ENCODE data around the gene LGR4. TPM values are rescaled to one million over a fixed set of nuclear protein-coding genes. Genes with fewer than 3 reads are reported as not detected.

Gene LGR4
- total RNA-seq, 2 experiments from 2014 or later = 0.22 to 0.67 TPM

DNA sequence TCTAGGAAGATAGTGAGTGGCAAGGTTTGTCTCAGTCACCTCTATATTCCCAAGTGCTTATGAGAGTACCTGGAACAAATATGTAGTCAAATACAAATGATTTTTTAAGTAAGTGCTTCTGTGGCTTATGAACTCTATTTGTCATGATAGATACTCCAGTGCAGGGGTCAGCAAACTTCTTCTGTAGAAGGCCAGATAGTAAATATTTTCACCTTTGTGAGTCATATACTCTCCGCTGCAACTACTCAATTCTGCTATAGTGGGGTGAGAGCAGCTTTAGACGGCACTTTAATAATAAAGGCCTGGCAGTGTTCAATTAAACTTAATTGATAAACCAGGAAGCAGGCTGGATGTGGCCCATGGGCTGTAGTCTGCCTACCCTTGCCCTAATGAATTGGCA, 97.2 kb downstream of the LGR4 start:
- no peaks in the 10 kb centered on the region for H3K9me3 Mint-ChIP-seq
- no peaks in the 10 kb centered on the region for H3K4me1 Mint-ChIP-seq (ENCODE audit: low read depth)
- ChIA-PET CTCF (no interaction called here), POLR2A (no interaction called here)
- H3K27me3 Mint-ChIP-seq = no peaks in the 10 kb centered on the region
- no peak for DNase-seq
- H3K4me3 Mint-ChIP-seq = no peak overlapping the region
- intact Hi-C loops (cut with micrococcal nuclease) = no loop called here
- no peak overlapping the region for H3K27ac Mint-ChIP-seq
- H3K36me3 Mint-ChIP-seq = no peaks in the 10 kb centered on the region

DNA sequence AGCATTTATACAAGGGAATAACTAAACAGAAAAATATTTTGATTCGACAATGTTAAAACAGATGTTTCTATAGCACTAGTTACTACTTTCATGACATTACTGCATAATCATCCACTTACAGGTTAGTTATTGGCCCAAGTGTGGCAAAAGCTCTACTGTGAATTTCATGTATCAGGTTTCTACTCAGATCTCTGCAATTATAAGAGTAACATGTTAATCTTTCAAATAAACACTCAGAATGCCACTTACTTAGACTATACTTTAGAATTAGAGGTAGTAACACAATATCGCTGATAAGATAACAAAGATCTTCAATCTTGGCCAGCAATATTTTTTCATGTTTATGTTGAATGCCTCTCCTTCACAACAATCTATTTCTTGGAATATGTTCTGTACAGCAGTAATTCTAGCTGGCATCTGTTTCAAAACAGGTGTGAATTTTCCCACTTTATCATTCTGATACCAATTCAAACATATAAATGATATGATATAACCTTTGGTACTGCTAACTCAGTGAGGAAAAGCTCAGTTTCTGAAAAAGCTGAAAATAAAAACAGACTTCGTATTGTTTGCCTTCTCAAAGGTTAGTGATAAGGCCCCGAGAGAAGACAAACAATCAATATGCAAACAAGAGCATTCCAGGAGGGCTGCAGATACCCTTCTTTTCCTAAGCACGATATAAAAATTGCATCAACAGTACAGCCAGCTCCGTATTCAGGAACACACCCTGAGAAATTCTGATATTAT, 98.6 kb downstream of the LGR4 start:
- H3K27ac Mint-ChIP-seq = no peak overlapping the region
- no peaks in the 10 kb centered on the region for H3K9me3 Mint-ChIP-seq
- POLR2A ChIA-PET = no interaction called here
- H3K27me3 Mint-ChIP-seq = no peaks in the 10 kb centered on the region
- CTCF ChIA-PET = interaction anchor here (1.1 kb wide), 1 partner anchor 170 kb away, joined by 3 read pairs; no protein-coding TSS in a partner anchor
- DNase-seq = no peak
- H3K36me3 Mint-ChIP-seq = no peaks in the 10 kb centered on the region
- intact Hi-C loops (cut with micrococcal nuclease) = no loop called here
- H3K4me3 Mint-ChIP-seq = no peak overlapping the region
- H3K4me1 Mint-ChIP-seq (ENCODE audit: low read depth) = no peaks in the 10 kb centered on the region

DNA sequence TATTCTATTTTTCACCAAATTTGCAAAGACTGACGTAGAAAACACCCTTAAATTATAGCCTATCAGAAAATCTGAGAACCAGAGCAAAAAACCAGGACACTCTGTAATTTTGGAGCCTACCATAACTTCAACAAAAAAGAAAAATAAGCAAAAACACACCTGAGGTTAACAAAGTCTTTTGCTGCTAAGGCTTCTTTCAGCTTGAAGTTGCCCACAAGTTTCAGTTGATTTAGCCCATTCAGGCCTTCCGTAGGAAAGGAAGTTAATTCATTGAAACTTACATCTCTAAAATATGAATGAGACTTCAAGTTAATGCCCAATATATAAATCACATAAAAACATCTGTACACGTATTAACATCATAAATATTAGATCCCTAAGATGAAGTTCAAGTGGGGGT, 99.2 kb downstream of the LGR4 start:
- H3K4me3 Mint-ChIP-seq = no peak overlapping the region
- POLR2A ChIA-PET = no interaction called here
- no peak overlapping the region for H3K27ac Mint-ChIP-seq
- CTCF ChIA-PET = interaction anchor here (1.1 kb wide), 1 partner anchor 169 kb away, joined by 3 read pairs; no protein-coding TSS in a partner anchor
- no peaks in the 10 kb centered on the region for H3K9me3 Mint-ChIP-seq
- DNase-seq = no peak
- H3K27me3 Mint-ChIP-seq = no peaks in the 10 kb centered on the region
- H3K4me1 Mint-ChIP-seq (ENCODE audit: low read depth) = no peaks in the 10 kb centered on the region
- H3K36me3 Mint-ChIP-seq = no peaks in the 10 kb centered on the region
- intact Hi-C loops (cut with micrococcal nuclease) = no loop called here

DNA sequence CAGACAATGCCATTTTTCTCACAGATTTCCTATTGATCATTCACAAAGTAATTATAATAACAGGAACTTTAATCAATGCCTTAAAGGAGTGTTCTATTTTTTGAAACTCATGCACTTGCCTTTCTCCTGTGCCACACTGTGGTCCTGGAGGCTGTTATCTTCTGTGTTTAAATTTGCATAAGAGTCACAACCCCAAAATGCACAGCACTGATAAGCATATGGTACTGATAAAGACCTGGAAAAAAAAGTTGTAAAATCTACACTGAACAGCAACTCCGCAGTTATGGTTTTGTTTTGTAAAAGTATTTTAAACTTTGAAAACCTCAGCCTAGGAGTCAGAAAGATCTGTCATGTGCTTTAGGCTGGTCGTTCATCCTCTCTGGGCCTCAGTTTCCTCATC, 100.4 kb downstream of the LGR4 start:
- CTCF ChIA-PET = no interaction called here

DNA sequence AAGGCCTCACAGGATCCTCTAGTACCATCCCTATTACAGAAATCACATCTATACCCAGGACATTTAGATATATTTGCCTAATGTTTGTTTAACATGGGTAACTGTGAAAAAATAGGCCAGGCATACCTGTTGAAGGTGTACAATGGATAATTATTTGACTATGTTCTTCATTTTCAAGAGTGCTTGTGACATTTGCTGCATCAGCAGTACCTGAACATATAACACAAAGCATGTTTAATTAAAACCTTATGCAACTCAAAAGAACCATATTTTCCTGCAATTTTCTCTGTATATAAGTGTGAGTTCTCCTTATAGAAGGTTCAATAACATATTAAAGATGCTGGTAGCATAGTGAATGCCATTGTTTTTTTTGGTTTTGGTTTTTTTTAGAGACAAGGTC, 101.1 kb downstream of the LGR4 start:
- no peak for DNase-seq
- no peak overlapping the region for H3K27ac Mint-ChIP-seq
- H3K27me3 Mint-ChIP-seq = no peaks in the 10 kb centered on the region
- no peaks in the 10 kb centered on the region for H3K4me1 Mint-ChIP-seq (ENCODE audit: low read depth)
- H3K9me3 Mint-ChIP-seq = no peaks in the 10 kb centered on the region
- intact Hi-C loops (cut with micrococcal nuclease) = no loop called here
- H3K36me3 Mint-ChIP-seq = no peaks in the 10 kb centered on the region
- ChIA-PET CTCF (no interaction called here), POLR2A (no interaction called here)
- H3K4me3 Mint-ChIP-seq = no peak overlapping the region

More for the DNA sequence above, 100.4 kb downstream of the LGR4 start:
- DNase-seq = no peak
- Mint-ChIP-seq H3K27me3 (no peaks in the 10 kb centered on the region), H3K4me3 (no peak overlapping the region), H3K36me3 (no peaks in the 10 kb centered on the region), H3K4me1 (ENCODE audit: low read depth) (no peaks in the 10 kb centered on the region), H3K9me3 (no peaks in the 10 kb centered on the region), H3K27ac (no peak overlapping the region)
- POLR2A ChIA-PET = no interaction called here
- intact Hi-C loops (cut with micrococcal nuclease) = no loop called here

DNA sequence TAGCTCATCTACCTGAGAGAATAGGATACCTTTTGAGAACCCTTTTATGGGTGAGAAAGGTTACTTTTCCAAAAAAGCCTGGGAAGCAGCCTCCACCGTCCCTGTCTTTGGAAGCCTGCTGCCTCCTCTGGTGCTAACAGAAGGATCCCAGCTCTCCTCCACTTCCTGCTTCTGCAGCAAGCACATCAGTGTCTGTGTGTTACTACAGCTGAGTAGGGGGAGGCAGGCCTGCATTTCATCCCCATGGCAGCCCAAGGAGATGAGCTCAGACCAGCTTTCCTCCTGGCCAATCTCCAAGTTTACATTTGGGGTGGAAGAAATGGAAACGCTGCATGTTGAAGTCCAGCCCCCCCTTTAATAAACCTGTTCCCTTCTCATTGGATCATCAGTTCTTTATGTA, 102.2 kb downstream of the LGR4 start:
- Mint-ChIP-seq H3K27me3 (no peaks in the 10 kb centered on the region), H3K36me3 (no peaks in the 10 kb centered on the region), H3K27ac (no peak overlapping the region), H3K4me1 (ENCODE audit: low read depth) (no peaks in the 10 kb centered on the region), H3K9me3 (no peaks in the 10 kb centered on the region), H3K4me3 (no peak overlapping the region)
- intact Hi-C loops (cut with micrococcal nuclease) = no loop called here
- CTCF ChIA-PET = interaction anchor here (0.7 kb wide), 1 partner anchor 11 kb away, joined by 3 read pairs; no protein-coding TSS in a partner anchor
- POLR2A ChIA-PET = no interaction called here
- no peak for DNase-seq

DNA sequence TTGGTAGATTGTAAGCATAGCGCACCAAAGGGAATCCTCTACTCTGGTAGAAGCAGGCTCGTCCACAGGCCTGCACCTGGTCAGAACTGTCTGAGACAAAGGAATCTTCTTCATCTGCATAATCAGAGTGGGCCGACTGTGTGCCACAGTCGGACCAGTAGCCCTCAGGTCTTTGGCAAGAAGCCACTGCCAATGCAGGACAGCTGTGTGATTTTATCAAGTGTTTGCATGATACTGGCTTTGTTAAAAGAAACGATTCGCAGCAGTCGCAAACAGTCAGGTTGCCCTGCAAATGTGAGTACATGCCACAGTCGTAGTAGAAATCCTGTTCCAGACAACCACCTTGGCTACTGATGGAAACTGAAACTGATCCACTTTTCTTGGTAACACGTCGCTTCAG, 104.7 kb downstream of the LGR4 start:
- Mint-ChIP-seq H3K27me3 (no peaks in the 10 kb centered on the region), H3K4me3 (no peak overlapping the region), H3K4me1 (ENCODE audit: low read depth) (peaks cover 7% of the 10 kb centered on the region), H3K27ac (no peak overlapping the region), H3K9me3 (no peaks in the 10 kb centered on the region), H3K36me3 (no peaks in the 10 kb centered on the region)
- DNase-seq = no peak
- ChIA-PET POLR2A (no interaction called here), CTCF (no interaction called here)
- intact Hi-C loops (cut with micrococcal nuclease) = loop anchor here (10.0 kb wide), 1 partner anchor 183 kb away; no protein-coding TSS in a partner anchor

DNA sequence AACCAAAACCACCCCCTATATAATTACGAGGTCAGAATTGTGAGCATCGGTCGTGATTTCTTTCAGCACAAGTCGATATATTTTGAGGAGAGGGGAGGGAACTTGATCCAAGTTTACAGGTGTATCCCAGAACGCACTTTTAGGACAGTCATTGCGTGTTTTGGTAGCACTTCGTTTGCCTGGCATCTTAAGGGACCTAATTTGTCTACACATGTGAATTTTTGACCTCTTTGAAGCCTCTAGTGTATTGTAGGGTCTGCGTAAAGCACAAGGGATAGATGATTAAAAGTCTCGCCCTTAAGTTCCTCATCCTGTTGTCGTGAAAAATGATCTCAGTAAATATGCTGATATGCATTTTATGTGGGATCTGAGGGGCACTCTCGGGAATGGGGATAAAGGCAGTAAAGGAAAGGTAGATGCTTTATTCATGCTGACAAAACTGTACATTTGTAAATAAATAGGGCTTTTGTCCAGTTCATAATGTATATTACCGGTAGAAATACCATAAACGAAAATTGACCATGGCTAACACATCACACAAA, 108.9 kb downstream of the LGR4 start:
- Mint-ChIP-seq H3K27ac (peak overlapping the region; percentile 51), H3K9me3 (no peaks in the 10 kb centered on the region), H3K27me3 (no peaks in the 10 kb centered on the region), H3K36me3 (no peaks in the 10 kb centered on the region), H3K4me1 (ENCODE audit: low read depth) (peaks cover 20% of the 10 kb centered on the region), H3K4me3 (peak overlapping the region; percentile 88)
- ChIA-PET POLR2A (no interaction called here), CTCF (no interaction called here)
- DNase-seq = no peak
- intact Hi-C loops (cut with micrococcal nuclease) = loop anchor here (1.0 to 10.0 kb wide), 8 partner anchors 25 to 745 kb away; partner anchors contain the start of genes KIF18A, LGR4, LIN7C and METTL15

DNA sequence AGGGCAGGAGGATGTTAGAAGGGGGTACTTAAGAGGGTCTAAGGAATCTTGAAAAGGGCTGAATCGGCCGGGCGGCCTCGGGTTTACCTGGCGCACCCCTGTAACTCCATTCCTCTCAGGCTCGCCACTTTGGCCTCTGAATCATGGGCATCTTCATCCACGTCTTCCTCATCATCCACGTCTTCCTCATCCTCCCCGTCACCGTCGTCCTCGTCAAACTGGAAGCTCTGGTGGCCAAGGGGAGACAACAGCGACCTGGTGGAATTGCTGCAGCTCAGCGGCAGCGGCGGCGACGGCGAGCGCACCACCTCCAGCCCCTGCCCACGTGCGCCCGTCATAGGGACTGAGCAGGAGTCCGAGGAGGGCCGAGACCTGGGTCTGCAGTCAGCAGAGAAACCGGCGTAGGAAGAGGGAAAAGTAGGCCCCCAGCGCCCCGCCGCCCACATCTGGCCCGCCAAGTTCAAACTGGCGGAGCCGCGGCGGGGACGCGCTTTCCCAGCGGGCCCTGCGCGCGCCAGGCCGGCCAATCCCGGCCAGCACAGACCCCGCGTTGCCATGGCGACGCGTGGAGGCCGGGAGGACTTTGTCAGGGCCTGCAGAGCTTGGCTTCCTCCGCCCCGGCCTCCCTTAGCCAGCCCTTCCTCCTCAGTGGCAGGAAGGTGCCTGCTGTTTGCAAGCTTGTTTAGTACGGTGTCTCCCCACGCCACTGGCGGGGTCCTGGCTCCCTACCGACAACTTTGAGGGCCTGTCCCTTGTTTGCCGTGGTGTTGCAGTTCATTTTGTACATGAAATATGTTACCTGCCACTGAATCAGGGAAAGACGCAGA, 109.6 kb downstream of the LGR4 start, which contains the start of gene CCDC34:
TSS of gene CCDC34 (minus strand) at position 467 of the 827 bp plus-strand sequence. CDS start at position 446, 21 bp downstream.
- Mint-ChIP-seq H3K36me3 (no peaks in the 10 kb centered on the region), H3K4me1 (ENCODE audit: low read depth) (peaks cover 20% of the 10 kb centered on the region), H3K9me3 (no peaks in the 10 kb centered on the region), H3K27ac (peak within 1 kb of the TSS; percentile 73), H3K4me3 (peak within 1 kb of the TSS; percentile 88), H3K27me3 (no peaks in the 10 kb centered on the region)
- ChIA-PET CTCF (interaction anchor here (1.0 kb wide), 1 partner anchor 67 kb away, joined by 6 read pairs; no protein-coding TSS in a partner anchor), POLR2A (no interaction called here)
- DNase-seq = peak; percentile 91
- intact Hi-C loops (cut with micrococcal nuclease) = loop anchor here (1.0 to 10.0 kb wide), 8 partner anchors 26 to 745 kb away; partner anchors contain the start of genes KIF18A, LGR4, LIN7C and METTL15

DNA sequence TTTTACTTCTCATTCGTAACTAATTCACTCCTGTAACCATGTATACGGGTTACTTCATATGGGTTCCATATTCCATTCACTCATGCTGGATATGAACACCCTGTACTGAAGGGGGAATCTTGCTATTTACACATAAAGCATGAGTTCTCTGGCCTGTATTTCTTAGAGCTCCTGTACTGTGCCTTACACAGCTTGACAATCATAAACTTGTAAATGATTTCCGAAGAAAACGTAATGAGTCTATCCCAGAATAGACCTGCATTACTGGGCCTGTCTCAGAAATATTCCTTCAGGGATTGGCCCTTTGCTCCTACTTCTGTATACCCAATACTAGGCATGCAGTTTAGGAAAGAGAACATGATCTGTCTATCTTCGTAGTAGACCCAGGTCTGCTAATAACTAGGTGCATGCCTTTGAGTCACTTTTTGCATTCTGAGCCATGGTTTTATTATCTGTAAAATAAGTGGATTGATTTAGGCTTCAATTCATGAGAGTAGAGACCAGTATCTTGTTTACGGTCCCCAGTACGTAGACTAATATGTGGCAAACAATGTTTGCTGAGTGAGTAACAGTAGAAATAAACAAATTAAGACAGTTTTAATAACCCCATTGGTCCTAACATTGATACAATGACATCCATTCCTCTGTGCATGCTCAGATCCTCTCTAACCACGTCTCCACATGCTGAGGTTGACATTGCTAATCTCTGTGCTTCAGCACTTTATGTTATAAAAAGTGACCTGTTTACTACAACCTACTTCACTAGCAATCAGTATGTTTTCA, 110.8 kb downstream of the LGR4 start:
- H3K27me3 Mint-ChIP-seq = no peaks in the 10 kb centered on the region
- ChIA-PET POLR2A (no interaction called here), CTCF (no interaction called here)
- H3K9me3 Mint-ChIP-seq = no peaks in the 10 kb centered on the region
- H3K27ac Mint-ChIP-seq = no peak overlapping the region
- H3K4me3 Mint-ChIP-seq = peak overlapping the region; percentile 88
- intact Hi-C loops (cut with micrococcal nuclease) = loop anchor here (2.0 to 10.0 kb wide), 3 partner anchors 27 to 177 kb away; no protein-coding TSS in a partner anchor
- H3K4me1 Mint-ChIP-seq (ENCODE audit: low read depth) = peaks cover 22% of the 10 kb centered on the region
- DNase-seq = no peak
- H3K36me3 Mint-ChIP-seq = no peaks in the 10 kb centered on the region

DNA sequence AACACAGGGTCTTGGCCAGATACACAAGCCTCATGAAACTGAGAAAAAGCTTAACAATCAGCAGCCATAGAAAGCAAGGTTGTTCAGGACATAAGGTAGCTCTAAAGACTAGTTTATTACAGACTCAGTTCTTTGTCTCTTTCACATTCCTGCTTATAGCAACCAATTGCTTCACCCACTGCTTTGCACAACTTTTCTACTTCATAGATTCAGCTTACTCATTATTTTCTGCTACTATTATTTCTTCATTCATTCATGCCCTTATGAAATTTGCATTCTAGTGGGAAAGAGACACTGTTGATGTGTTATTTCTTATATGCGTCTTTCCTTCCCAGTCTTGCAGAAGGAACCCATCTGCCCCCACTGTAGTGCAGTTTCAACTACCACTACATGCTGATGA, 114.3 kb downstream of the LGR4 start:
- DNase-seq = no peak
- intact Hi-C loops (cut with micrococcal nuclease) = no loop called here
- H3K27me3 Mint-ChIP-seq = no peaks in the 10 kb centered on the region
- CTCF ChIA-PET = no interaction called here
- H3K36me3 Mint-ChIP-seq = no peaks in the 10 kb centered on the region
- H3K4me1 Mint-ChIP-seq (ENCODE audit: low read depth) = peaks cover 16% of the 10 kb centered on the region
- no peak overlapping the region for H3K4me3 Mint-ChIP-seq
- no peak overlapping the region for H3K27ac Mint-ChIP-seq
- POLR2A ChIA-PET = no interaction called here
- H3K9me3 Mint-ChIP-seq = no peaks in the 10 kb centered on the region

DNA sequence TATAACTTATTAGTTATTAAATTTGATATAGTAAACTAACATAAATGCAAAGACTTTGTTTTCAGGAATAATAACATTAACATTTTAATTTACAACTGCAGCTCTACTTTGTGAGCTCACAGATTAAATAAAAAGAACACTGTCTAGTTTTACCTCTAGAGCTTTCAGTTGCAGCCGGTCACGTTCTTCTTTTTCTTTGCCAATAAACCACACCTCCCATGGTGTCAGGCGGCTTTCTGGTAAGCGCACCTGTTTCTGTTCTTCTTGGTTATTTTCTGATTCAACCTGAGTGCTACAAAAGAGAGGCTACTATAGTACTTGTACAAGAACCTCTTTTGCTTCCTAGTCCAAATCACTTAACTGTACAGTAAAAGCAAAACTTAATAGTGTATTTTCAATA, 115.3 kb downstream of the LGR4 start:
- Mint-ChIP-seq H3K27ac (no peak overlapping the region), H3K9me3 (no peaks in the 10 kb centered on the region), H3K4me3 (no peak overlapping the region), H3K36me3 (peaks cover 1% of the 10 kb centered on the region), H3K27me3 (no peaks in the 10 kb centered on the region), H3K4me1 (ENCODE audit: low read depth) (peaks cover 11% of the 10 kb centered on the region)
- ChIA-PET CTCF (no interaction called here), POLR2A (no interaction called here)
- intact Hi-C loops (cut with micrococcal nuclease) = no loop called here
- DNase-seq = no peak
